Activated CD8-positive, alpha-beta T cell treated with anti-CD3 and anti-CD28 coated beads for 36 hours (primary cell): ENCODE data around the gene FAM120B. TPM values are rescaled to one million over a fixed set of nuclear protein-coding genes. Genes with fewer than 3 reads are reported as not detected.

Source experiments
- ATAC-seq: fragments of 200-7000 bp; cut with Tn5 transposase; one replicate; pipeline ENCODE4 v1.10.0; 2021; ENCODE audit warnings: mild to moderate bottlenecking, moderate library complexity
- CTCF ChIA-PET: fragments of 350-600 bp; sonication (Branson Sonifier 250); formaldehyde crosslinking; loops from one replicate; lab custom pipeline; 2021; ENCODE audit warnings: antibody characterized with exemption; lab: Charles Lee
- POLR2A ChIA-PET: fragments of 350-600 bp; sonication (Branson Sonifier 250); formaldehyde crosslinking; loops from one replicate; lab custom pipeline; 2021; ENCODE audit warnings: antibody characterized with exemption; lab: Charles Lee
- DNase-seq: peaks from one replicate; pipeline ENCODE4 v3.0.0-alpha.2; 2020
- H3K27ac Mint-ChIP-seq: one replicate; pipeline ENCODE4 v1.8.0; 2021; ENCODE audit warnings: mild to moderate bottlenecking, mixed read lengths
- H3K27me3 Mint-ChIP-seq: one replicate; pipeline ENCODE4 v1.8.0; 2021; ENCODE audit warnings: mixed read lengths
- H3K36me3 Mint-ChIP-seq: one replicate; pipeline ENCODE4 v1.8.0; 2021; ENCODE audit warnings: low read depth, mixed read lengths
- H3K4me1 Mint-ChIP-seq: one replicate; pipeline ENCODE4 v1.8.0; 2021; ENCODE audit warnings: low read depth, mixed read lengths
- H3K4me3 Mint-ChIP-seq: one replicate; pipeline ENCODE4 v1.8.0; 2021; ENCODE audit warnings: mild to moderate bottlenecking, moderate library complexity, mixed read lengths
- H3K9me3 Mint-ChIP-seq: one replicate; pipeline ENCODE4 v1.8.0; 2021; ENCODE audit warnings: mixed read lengths
- CTCF ChIP-seq: fragments of 200-600 bp; IDR thresholded peaks from one replicate; pipeline ENCODE4 v1.8.0; 2022; ENCODE audit warnings: antibody characterized with exemption, mild to moderate bottlenecking
- intact Hi-C: fragments of 100-400 bp; cut with micrococcal nuclease; formaldehyde crosslinking; loops from one replicate; pipeline ENCODE4 v1.10.0; 2022
- total RNA-seq, 2 experiments: library from RNA; stranded (reverse); gene quantifications; one replicate each; pipeline ENCODE4 v1.2.3, GENCODE V29; 2021

FAM120B gene
- total RNA-seq, 2 experiments from 2014 or later, result 19.0 to 19.5 TPM

- Mint-ChIP-seq H3K4me1 (no peaks in the 10 kb centered on the region), H3K27me3 (no peaks in the 10 kb centered on the region), H3K4me3 (no peak overlapping the region), H3K9me3 (no peaks in the 10 kb centered on the region), H3K27ac (no peak overlapping the region), H3K36me3 (no peaks in the 10 kb centered on the region)
- CTCF ChIA-PET, result no interaction called here
- POLR2A ChIA-PET, result no interaction called here
- ATAC-seq (no peak), DNase-seq (no peak)
- intact Hi-C loops, result no loop called here
- no peak for TF ChIP-seq CTCF
Observed at GRCh38 chr6:170445971-170446370, 139.4 kb downstream of the FAM120B start.

- ATAC-seq, result no peak
- no peak for TF ChIP-seq CTCF
- H3K27me3 Mint-ChIP-seq, result no peaks in the 10 kb centered on the region
- no peaks in the 10 kb centered on the region for H3K36me3 Mint-ChIP-seq
- POLR2A ChIA-PET, result interaction anchor here (1.5 kb wide), 1 partner anchor 15 kb away, joined by 3 read pairs; no protein-coding TSS in a partner anchor
- no peaks in the 10 kb centered on the region for H3K9me3 Mint-ChIP-seq
- no peak overlapping the region for H3K4me3 Mint-ChIP-seq
- CTCF ChIA-PET, result interaction anchor here (0.6 to 0.9 kb wide), 2 partner anchors 16 to 73 kb away, joined by 3 read pairs; no protein-coding TSS in a partner anchor
- intact Hi-C loops, result no loop called here
- H3K4me1 Mint-ChIP-seq, result no peaks in the 10 kb centered on the region
- no peak for DNase-seq
- H3K27ac Mint-ChIP-seq, result no peak overlapping the region
Observed at GRCh38 chr6:170446841-170447560, 140.4 kb downstream of the FAM120B start.

GRCh38 chr6:170447561-170447930, 141.0 kb downstream of the FAM120B start:
- CTCF ChIA-PET, result interaction anchor here (0.6 to 0.9 kb wide), 2 partner anchors 17 to 72 kb away, joined by 3 read pairs; no protein-coding TSS in a partner anchor
- Mint-ChIP-seq H3K9me3 (no peaks in the 10 kb centered on the region), H3K4me1 (no peaks in the 10 kb centered on the region), H3K27me3 (no peaks in the 10 kb centered on the region), H3K4me3 (no peak overlapping the region), H3K36me3 (no peaks in the 10 kb centered on the region), H3K27ac (no peak overlapping the region)
- ATAC-seq, result no peak
- no peak for DNase-seq
- POLR2A ChIA-PET, result interaction anchor here (1.5 kb wide), 1 partner anchor 15 kb away, joined by 3 read pairs; no protein-coding TSS in a partner anchor
- intact Hi-C loops, result no loop called here
- no peak for TF ChIP-seq CTCF

GRCh38 chr6:170448317-170448716, 141.8 kb downstream of the FAM120B start:
- Mint-ChIP-seq H3K36me3 (no peaks in the 10 kb centered on the region), H3K4me3 (no peak overlapping the region), H3K4me1 (no peaks in the 10 kb centered on the region), H3K27me3 (no peaks in the 10 kb centered on the region), H3K9me3 (no peaks in the 10 kb centered on the region), H3K27ac (no peak overlapping the region)
- ChIA-PET CTCF (no interaction called here), POLR2A (no interaction called here)
- no peak for ATAC-seq
- no peak for TF ChIP-seq CTCF
- intact Hi-C loops, result no loop called here
- no peak for DNase-seq
